ENCODE data around the gene ARHGAP6.
"Not testable (repeated sequence)": the region's sequence is repeated elsewhere in the genome, so short reads cannot be mapped to it uniquely, and the experiment has no call there.

The ARHGAP6 gene

DNA sequence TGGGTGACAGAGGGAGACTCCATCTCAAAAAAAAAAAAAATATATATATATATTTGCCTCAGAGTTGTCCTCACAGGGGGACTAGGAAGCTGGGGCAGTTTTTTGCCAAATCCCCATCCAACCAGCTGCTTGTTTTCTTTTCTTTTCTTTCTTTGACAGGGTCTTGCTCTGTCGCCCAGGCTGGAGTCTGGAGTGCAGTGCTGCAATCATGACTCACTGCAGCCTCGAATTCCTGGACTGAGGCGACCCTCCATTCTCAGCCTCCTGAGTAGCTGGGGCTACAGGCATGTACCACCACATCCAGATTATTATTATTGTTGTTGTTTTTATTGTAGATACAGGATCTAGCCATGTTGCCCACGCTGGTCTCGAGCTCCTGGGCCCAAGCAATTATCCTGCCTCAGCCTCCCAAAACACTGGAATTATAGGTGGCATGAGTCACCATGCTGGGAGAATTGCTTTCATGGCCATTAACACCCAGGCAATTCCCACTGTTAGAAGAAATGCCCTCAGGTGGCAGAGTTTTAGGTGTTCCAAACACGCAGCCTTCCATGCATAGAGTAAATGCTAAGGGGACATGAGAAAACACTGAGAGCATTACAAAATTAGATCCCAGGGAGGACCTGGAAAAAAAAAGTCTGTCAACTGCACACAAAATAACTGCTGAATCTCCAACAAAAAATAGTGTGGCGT, 98.0 kb downstream of the ARHGAP6 start:
- no peak for DNase-seq

GRCh38 chrX:11566789-11567188, 98.9 kb downstream of the ARHGAP6 start:
- DNase-seq: no peak

- no peak for DNase-seq
Observed at GRCh38 chrX:11566173-11566572, 99.5 kb downstream of the ARHGAP6 start.

GRCh38 chrX:11564546-11564945, 101.2 kb downstream of the ARHGAP6 start:
- DNase-seq: no peak

DNA sequence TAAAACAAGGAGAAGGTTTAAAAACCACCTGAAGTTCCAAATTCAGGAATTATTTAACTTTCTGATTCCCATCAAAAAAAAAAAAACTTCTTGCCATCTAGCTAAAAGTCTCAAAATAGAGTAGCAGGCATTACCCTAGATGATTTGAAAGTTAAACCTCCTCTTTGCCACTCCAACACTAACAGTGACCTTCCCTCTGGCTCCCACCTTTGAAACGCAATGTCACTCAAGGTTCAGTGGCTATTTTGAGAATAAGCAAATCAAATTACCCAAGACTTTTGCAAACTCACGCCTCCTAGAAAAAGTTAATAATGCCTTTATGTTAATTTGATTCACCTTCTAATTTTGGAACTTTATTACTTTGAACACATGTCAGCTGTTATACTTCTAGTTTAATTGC, 103.2 kb downstream of the ARHGAP6 start:
- no peak for DNase-seq

- DNase-seq: no peak
Observed at GRCh38 chrX:11558972-11559371, 106.7 kb downstream of the ARHGAP6 start.

- DNase-seq: no peak
Observed at GRCh38 chrX:11557120-11557519, 108.6 kb downstream of the ARHGAP6 start.

DNA sequence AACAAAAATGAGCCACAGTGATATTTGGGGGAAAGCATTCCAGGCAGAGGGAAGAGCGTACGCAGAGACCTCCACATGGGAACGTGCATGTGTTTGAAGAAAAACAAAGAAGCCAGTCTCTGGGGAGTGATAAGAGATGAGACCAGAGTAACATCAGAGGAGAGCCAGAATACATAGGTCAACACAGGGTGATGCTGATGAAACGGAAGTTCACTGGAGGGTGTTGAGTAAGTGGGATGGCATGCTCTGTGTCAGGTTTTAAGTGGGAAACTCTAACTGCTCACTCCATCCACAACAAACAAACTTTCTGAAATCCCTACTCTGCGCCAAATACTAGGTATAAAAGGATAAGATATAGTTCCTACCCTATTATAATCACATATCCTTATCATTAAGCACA, 110.0 kb downstream of the ARHGAP6 start:
- no peak for DNase-seq

GRCh38 chrX:11553594-11553993, 112.1 kb downstream of the ARHGAP6 start:
- DNase-seq: no peak

- no peak for DNase-seq
Observed at GRCh38 chrX:11551151-11551550, 114.6 kb downstream of the ARHGAP6 start.

- DNase-seq: no peak
Observed at GRCh38 chrX:11546917-11547316, 118.8 kb downstream of the ARHGAP6 start.

DNA sequence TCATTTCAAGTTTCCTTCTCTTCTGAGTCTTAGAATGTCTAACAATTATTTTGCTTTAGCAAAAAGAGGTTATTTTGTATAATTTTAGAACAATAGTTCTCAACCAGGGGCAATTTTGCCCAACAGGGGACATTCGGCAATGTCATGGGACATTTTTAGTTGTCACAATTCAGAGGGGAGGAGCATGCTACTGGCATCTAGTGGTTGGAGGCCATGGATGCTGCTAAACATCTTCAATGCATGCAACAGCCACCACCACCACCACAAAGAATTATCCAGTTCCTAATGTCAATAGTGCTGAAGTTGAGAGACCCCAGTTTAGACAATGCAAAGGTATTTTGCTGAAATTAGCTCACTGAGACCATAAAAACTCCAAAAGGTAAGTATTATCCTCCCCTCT, 122.5 kb downstream of the ARHGAP6 start:
- no peak for DNase-seq

- no peak for DNase-seq
Observed at GRCh38 chrX:11541510-11541909, 124.2 kb downstream of the ARHGAP6 start.

DNA sequence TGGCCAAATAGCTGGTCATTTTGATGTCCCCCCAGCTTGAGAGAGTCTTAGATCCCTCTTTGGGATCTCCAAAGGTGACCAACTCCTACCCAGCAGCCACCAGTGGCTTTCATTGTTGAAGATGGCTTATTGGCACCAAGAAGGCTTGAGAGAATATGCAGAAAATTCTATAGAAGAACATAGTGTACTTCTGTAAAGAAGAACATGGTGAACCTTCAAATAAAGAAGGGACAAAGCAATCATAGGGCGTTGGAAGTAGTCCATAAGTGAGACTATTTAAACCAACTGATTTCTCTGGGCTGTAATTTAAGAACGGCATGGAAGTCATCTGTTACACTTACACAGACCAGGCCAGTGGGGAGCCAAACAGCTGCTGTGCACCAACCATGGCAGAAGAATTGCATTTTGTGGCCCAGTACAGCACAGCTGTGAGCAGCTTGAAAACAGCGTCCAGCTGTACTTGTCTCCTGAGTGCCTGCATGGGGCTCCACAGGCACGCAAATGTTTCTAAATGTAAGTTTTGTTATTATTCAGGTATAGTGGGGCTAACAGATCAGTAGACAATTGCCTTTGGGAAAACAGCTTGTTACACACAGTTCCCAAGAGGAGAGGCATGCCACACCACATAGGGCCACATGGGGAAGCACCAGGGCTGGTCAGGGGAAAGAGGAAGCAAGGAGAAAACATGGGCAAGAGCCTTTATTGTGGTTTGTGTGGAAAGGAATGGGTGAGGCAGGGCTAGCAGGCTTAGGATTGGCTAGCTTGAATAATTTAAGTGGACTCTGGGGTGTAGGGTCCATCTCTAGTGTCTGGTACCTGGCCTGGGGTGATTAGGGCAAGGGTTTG, 125.0 kb downstream of the ARHGAP6 start:
- DNase-seq: no peak

DNA sequence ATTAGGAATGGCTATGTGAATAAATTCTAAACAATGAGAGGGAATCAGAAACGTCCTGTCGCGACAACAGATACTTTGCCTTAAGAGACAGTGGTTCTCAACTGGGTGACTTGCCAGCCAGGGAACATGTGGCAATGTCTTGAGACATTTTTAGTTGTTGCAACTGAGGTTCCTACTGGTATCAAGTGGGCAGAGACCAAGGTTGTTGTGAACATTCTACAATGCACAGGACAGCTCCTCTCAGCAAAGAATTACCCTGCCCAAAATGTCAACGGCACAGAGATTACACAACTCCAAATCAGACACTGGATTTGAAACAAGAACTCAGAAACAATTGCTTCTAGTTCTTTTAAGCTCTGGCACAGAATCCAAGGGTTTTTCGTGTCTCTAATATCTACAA, 128.6 kb downstream of the ARHGAP6 start:
- no peak for DNase-seq

GRCh38 chrX:11535156-11535919, 130.4 kb downstream of the ARHGAP6 start:
- no peak for DNase-seq

DNA sequence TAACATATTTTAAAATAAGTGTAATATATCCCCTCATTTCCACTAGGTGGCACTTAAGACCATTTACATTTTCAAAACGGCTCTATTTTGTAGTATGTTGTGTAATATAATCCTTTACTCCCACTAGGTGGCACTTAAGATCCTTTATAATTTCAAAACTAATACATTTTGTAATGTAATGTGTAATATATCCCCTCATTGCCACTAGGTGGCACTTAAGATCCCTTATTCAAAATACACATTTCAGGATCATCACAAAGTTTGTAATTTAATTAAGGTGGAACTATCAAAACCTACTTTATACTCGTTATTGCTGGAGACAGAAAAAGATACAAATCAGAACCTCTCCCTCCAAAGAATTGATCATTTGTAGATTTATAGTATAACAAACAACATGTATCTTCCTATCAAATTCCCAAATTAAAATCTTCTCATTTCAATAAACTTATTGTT, 132.5 kb downstream of the ARHGAP6 start:
- DNase-seq: peak; percentile 78

DNA sequence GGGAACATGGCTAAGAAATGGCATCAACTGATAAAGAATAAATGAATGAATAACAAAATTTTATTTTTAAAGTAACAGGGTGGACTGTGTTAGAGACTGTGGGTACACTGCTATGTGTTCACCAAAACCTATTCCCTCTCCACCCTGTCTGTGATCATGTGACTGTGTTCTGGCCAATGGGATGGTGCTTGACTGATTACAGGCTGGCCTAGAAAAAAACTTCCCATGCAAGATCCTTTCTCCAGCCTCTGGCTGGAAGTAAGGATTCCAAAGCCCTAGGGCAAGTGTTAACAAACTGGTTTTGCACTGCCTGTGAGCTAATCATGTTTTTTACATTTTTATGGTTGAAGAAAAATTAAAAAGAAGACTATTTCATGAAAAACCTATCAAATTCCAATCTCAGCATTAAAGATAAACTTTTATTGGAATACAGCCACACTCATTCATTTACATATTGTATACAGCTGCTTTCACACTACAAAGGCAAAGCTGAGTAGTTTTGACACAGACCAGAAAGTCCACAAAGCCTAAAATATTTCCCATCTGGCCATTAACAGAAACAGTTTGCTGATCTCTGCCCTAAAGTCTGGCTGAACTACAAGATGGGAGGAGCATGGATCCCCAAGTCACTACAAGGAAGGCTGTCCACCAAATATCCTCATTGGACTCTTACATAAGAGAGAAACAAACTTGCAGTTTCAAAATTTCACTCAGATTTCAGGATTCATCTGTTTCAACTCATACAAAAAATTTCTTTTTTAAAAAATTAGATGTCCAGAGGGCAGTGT, 133.2 kb downstream of the ARHGAP6 start:
- DNase-seq: no peak

- DNase-seq: peak; percentile 8
Observed at GRCh38 chrX:11531226-11531625, 134.5 kb downstream of the ARHGAP6 start.

DNA sequence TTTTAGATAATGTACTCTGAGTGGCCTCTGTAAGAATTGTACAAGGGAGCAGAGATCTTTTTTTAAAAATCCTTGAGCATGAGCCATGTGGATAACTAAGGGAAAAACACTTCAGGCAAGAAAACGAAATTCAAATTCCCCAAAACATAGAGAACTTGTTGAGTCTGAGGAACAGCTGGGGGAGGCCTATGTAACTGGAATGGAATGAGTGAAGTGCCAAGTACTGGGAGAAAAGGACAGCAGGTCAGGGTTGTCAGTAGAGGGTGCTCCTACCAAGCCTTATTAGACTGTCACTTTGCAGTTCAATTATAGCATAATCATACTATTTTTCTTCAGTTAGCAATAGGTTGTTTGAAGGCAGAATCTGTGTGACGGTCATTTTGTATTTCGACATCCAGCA, 135.1 kb downstream of the ARHGAP6 start:
- no peak for DNase-seq

DNA sequence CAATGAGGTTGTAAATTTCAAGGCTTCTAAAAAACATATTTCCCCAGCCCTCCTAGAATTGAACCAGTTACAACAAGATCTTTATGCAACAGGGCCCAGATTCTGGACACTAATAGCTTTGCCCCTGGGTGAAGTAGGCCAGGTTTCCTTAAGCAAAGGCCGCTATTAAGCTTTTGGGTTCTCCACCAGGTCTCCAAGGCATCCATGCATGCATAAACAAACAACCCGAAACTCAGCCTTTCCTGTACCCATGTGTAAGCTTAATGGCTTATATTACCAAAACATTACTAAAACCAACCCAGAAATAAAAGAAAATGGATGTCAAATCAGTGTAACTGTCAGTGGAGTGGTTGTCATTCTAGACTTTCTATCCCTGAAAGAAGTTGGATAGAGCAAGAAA, 137.1 kb downstream of the ARHGAP6 start:
- no peak for DNase-seq

DNA sequence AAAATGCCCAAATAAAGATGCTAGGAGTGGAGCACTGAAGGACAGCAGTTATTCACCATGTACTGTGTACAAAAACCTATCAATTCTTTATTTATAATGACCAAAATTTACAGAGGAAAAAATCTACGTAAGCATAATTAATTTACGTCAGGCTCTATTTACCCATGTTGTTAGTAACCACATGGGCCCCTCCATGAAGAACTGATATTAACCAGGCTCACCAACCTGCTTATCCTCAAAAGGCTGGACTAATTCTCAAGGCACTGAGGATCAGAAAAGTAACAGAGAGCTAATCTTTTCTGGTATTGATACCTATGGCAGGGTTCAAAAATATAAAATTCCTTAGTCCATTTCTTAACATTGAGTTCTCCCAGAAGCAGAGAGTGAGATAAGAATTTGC, 140.0 kb downstream of the ARHGAP6 start:
- no peak for DNase-seq

DNA sequence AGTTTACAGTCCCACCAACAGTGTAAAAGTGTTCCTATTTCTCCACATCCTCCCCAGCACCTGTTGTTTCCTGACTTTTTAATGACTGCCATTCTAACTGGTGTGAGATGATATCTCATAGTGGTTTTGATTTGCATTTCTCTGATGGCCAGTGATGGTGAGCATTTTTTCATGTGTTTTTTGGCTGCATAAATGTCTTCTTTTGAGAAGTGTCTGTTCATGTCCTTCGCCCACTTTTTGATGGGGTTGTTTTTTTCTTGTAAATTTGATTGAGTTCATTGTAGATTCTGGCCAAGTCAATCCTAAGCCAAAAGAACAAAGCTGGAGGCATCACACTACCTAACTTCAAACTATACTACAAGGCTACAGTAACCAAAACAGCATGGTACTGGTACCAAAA, 146.5 kb downstream of the ARHGAP6 start:
- not testable (repeated sequence) for DNase-seq
